ENCODE results near the gene NVL.

Gene NVL

DNA sequence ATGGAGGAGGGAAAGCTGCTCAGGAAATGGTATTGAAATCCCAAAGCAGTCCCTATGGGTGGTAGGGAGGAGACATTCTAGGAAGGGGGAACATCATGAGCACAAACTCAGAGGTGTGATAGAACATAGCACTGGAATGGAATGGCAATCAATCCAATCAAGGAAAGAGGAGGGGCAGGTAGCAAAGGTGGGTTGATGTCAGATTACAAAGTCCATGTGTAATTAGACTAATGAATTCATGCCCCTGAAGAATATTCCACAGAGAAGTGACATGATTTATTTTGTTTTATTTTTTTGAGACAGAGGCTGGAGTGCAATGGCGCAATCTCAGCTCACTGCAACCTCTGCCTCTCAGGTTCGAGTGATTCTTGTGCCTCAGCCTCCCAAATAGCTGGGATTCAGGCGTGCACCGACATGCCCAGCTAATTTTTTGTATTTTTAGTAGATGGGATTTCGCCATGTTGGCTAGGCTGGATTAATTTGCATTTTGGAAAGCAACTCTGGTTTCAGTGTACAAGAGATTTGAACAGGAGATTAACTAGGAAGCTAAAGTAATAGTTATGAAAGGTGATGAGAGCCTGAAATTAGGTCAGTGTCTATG lies 110.9 kb downstream of the NVL start:
- peaks cover 15% of the 10 kb centered on the region for H3K4me1 ChIP-seq (ENCODE audit: control insufficient read depth, insufficient read depth, low read length)
- H3K4me3 ChIP-seq (ENCODE audit: low read depth, low read length): no peak overlapping the region
- H3K27ac ChIP-seq (ENCODE audit: extremely low read depth, low read depth, low read length): peak overlapping the region; percentile 3; the same call in 1 of the 2 replicates
- no peaks in the 10 kb centered on the region for H3K9me3 ChIP-seq (ENCODE audit: control insufficient read depth, insufficient read depth, low read depth, low read length)
- POLR2A ChIA-PET: no interaction called here
- no peaks in the 10 kb centered on the region for H3K36me3 ChIP-seq (ENCODE audit: control insufficient read depth in 2 of 2, insufficient read depth in 1 of 2, low read length in 2 of 2)
- CTCF ChIA-PET: interaction anchor here (0.6 to 0.7 kb wide), 3 partner anchors 21 to 428 kb away, joined by 3 to 4 read pairs (median 4); no protein-coding TSS in a partner anchor
- peak; percentile 70 for TF ChIP-seq ZBTB17 (tag by site-specific recombination; IDR thresholded peaks at IDR 0.05)
- TF ChIP-seq, protein P1, sequence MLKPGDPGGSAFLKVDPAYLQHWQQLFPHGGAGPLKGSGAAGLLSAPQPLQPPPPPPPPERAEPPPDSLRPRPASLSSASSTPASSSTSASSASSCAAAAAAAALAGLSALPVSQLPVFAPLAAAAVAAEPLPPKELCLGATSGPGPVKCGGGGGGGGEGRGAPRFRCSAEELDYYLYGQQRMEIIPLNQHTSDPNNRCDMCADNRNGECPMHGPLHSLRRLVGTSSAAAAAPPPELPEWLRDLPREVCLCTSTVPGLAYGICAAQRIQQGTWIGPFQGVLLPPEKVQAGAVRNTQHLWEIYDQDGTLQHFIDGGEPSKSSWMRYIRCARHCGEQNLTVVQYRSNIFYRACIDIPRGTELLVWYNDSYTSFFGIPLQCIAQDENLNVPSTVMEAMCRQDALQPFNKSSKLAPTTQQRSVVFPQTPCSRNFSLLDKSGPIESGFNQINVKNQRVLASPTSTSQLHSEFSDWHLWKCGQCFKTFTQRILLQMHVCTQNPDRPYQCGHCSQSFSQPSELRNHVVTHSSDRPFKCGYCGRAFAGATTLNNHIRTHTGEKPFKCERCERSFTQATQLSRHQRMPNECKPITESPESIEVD (tag by site-specific recombination; IDR thresholded peaks at IDR 0.05): 0 out of 2 replicates have a peak, but pooled peaks have one; percentile 34
- peak; percentile 20; the same call in 1 of the 2 replicates for TF ChIP-seq ZNF600 (tag by site-specific recombination; IDR thresholded peaks at IDR 0.05)
- TF ChIP-seq ZNF175 (tag by site-specific recombination; IDR thresholded peaks at IDR 0.05): no peak
- TF ChIP-seq ZNF768 (tag by site-specific recombination; IDR thresholded peaks at IDR 0.05): no peak
- TF ChIP-seq ZNF121 (tag by site-specific recombination; IDR thresholded peaks at IDR 0.05): no peak
- TF ChIP-seq, protein P2, sequence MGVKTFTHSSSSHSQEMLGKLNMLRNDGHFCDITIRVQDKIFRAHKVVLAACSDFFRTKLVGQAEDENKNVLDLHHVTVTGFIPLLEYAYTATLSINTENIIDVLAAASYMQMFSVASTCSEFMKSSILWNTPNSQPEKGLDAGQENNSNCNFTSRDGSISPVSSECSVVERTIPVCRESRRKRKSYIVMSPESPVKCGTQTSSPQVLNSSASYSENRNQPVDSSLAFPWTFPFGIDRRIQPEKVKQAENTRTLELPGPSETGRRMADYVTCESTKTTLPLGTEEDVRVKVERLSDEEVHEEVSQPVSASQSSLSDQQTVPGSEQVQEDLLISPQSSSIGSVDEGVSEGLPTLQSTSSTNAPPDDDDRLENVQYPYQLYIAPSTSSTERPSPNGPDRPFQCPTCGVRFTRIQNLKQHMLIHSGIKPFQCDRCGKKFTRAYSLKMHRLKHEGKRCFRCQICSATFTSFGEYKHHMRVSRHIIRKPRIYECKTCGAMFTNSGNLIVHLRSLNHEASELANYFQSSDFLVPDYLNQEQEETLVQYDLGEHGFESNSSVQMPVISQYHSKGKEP (tag by site-specific recombination; IDR thresholded peaks at IDR 0.05): peak; percentile 67
- no peak for TF ChIP-seq ZNF654 (tag by site-specific recombination; IDR thresholded peaks at IDR 0.05; ENCODE audit: low read depth)
- TF ChIP-seq ZNF560 (tag by site-specific recombination; IDR thresholded peaks at IDR 0.05; ENCODE audit: borderline replicate concordance): no peak
- TF ChIP-seq SP7 (tag by site-specific recombination; IDR thresholded peaks at IDR 0.05): peak; percentile 42
- TF ChIP-seq ZNF623 (tag by site-specific recombination; IDR thresholded peaks at IDR 0.05): no peak
- TF ChIP-seq SP3 (tag by site-specific recombination; IDR thresholded peaks at IDR 0.05): no peak
- TF ChIP-seq, protein P3, sequence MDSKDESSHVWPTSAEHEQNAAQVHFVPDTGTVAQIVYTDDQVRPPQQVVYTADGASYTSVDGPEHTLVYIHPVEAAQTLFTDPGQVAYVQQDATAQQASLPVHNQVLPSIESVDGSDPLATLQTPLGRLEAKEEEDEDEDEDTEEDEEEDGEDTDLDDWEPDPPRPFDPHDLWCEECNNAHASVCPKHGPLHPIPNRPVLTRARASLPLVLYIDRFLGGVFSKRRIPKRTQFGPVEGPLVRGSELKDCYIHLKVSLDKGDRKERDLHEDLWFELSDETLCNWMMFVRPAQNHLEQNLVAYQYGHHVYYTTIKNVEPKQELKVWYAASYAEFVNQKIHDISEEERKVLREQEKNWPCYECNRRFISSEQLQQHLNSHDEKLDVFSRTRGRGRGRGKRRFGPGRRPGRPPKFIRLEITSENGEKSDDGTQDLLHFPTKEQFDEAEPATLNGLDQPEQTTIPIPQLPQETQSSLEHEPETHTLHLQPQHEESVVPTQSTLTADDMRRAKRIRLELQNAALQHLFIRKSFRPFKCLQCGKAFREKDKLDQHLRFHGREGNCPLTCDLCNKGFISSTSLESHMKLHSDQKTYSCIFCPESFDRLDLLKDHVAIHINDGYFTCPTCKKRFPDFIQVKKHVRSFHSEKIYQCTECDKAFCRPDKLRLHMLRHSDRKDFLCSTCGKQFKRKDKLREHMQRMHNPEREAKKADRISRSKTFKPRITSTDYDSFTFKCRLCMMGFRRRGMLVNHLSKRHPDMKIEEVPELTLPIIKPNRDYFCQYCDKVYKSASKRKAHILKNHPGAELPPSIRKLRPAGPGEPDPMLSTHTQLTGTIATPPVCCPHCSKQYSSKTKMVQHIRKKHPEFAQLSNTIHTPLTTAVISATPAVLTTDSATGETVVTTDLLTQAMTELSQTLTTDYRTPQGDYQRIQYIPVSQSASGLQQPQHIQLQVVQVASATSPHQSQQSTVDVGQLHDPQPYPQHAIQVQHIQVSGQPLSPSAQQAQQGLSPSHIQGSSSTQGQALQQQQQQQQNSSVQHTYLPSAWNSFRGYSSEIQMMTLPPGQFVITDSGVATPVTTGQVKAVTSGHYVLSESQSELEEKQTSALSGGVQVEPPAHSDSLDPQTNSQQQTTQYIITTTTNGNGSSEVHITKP (tag by site-specific recombination; IDR thresholded peaks at IDR 0.05): peak; percentile 86
- no peak for TF ChIP-seq OVOL3 (tag by site-specific recombination; IDR thresholded peaks at IDR 0.05)
- TF ChIP-seq, protein P4, sequence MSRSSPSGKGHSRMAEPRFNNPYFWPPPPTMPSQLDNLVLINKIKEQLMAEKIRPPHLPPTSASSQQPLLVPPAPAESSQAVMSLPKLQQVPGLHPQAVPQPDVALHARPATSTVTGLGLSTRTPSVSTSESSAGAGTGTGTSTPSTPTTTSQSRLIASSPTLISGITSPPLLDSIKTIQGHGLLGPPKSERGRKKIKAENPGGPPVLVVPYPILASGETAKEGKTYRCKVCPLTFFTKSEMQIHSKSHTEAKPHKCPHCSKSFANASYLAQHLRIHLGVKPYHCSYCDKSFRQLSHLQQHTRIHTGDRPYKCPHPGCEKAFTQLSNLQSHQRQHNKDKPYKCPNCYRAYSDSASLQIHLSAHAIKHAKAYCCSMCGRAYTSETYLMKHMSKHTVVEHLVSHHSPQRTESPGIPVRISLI (tag by site-specific recombination; IDR thresholded peaks at IDR 0.05): 0 out of 2 replicates have a peak, but pooled peaks have one; percentile 32
- TF ChIP-seq, protein P5, sequence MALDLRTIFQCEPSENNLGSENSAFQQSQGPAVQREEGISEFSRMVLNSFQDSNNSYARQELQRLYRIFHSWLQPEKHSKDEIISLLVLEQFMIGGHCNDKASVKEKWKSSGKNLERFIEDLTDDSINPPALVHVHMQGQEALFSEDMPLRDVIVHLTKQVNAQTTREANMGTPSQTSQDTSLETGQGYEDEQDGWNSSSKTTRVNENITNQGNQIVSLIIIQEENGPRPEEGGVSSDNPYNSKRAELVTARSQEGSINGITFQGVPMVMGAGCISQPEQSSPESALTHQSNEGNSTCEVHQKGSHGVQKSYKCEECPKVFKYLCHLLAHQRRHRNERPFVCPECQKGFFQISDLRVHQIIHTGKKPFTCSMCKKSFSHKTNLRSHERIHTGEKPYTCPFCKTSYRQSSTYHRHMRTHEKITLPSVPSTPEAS (tag by site-specific recombination; IDR thresholded peaks at IDR 0.05): no peak
- TF ChIP-seq, protein P6, sequence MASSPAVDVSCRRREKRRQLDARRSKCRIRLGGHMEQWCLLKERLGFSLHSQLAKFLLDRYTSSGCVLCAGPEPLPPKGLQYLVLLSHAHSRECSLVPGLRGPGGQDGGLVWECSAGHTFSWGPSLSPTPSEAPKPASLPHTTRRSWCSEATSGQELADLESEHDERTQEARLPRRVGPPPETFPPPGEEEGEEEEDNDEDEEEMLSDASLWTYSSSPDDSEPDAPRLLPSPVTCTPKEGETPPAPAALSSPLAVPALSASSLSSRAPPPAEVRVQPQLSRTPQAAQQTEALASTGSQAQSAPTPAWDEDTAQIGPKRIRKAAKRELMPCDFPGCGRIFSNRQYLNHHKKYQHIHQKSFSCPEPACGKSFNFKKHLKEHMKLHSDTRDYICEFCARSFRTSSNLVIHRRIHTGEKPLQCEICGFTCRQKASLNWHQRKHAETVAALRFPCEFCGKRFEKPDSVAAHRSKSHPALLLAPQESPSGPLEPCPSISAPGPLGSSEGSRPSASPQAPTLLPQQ (tag by site-specific recombination; IDR thresholded peaks at IDR 0.05): 0 out of 2 replicates have a peak, but pooled peaks have one; percentile 9
- TF ChIP-seq SP2 (tag by site-specific recombination; IDR thresholded peaks at IDR 0.05): no peak
- TF ChIP-seq OSR2 (tag by site-specific recombination; IDR thresholded peaks at IDR 0.05): peak; percentile 51
- TF ChIP-seq ZNF366 (tag by site-specific recombination; conservative IDR thresholded peaks at IDR 0.05): peak; percentile 45
- TF ChIP-seq, protein P7, sequence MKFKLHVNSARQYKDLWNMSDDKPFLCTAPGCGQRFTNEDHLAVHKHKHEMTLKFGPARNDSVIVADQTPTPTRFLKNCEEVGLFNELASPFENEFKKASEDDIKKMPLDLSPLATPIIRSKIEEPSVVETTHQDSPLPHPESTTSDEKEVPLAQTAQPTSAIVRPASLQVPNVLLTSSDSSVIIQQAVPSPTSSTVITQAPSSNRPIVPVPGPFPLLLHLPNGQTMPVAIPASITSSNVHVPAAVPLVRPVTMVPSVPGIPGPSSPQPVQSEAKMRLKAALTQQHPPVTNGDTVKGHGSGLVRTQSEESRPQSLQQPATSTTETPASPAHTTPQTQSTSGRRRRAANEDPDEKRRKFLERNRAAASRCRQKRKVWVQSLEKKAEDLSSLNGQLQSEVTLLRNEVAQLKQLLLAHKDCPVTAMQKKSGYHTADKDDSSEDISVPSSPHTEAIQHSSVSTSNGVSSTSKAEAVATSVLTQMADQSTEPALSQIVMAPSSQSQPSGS (tag by site-specific recombination; IDR thresholded peaks at IDR 0.05; ENCODE audit: low read depth): 0 out of 2 replicates have a peak, but pooled peaks have one; percentile 2
- TF ChIP-seq TRIM28 (IDR thresholded peaks at IDR 0.05; ENCODE audit: borderline replicate concordance, low read length): peak; percentile 81; the same call in 1 of the 2 replicates
- TF ChIP-seq, protein P8, sequence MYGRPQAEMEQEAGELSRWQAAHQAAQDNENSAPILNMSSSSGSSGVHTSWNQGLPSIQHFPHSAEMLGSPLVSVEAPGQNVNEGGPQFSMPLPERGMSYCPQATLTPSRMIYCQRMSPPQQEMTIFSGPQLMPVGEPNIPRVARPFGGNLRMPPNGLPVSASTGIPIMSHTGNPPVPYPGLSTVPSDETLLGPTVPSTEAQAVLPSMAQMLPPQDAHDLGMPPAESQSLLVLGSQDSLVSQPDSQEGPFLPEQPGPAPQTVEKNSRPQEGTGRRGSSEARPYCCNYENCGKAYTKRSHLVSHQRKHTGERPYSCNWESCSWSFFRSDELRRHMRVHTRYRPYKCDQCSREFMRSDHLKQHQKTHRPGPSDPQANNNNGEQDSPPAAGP (tag by site-specific recombination; IDR thresholded peaks at IDR 0.05): no peak
- peak; percentile 79 for TF ChIP-seq WT1 (tag by site-specific recombination; IDR thresholded peaks at IDR 0.05)

Data from HEK293 (cell line).